HG03139 (cell line): ENCODE results near the gene SLC6A19.

ENCODE experiments used
- ATAC-seq: cut with Tn5 transposase; IDR thresholded peaks from one replicate; pipeline ENCODE4 v1.9.1; 2021; ENCODE audit not compliant: unreplicated experiment

SLC6A19 gene

GRCh38 chr5:1208221-1208742, 6.9 kb downstream of the SLC6A19 start:
- no peak for ATAC-seq

- no peak for ATAC-seq
Observed at GRCh38 chr5:1208743-1209488, 7.5 kb downstream of the SLC6A19 start.

GRCh38 chr5:1209489-1209852, 8.1 kb downstream of the SLC6A19 start:
- no peak for ATAC-seq

GRCh38 chr5:1209896-1210776, 8.7 kb downstream of the SLC6A19 start:
- no peak for ATAC-seq

GRCh38 chr5:1210832-1211251, 9.4 kb downstream of the SLC6A19 start:
- ATAC-seq, result no peak

GRCh38 chr5:1211701-1212100, 10.3 kb downstream of the SLC6A19 start:
- no peak for ATAC-seq

GRCh38 chr5:1212271-1212670, 10.9 kb downstream of the SLC6A19 start:
- ATAC-seq, result no peak

GRCh38 chr5:1212881-1213280, 11.5 kb downstream of the SLC6A19 start:
- ATAC-seq, result no peak

GRCh38 chr5:1213508-1214162, 12.2 kb downstream of the SLC6A19 start:
- no peak for ATAC-seq

GRCh38 chr5:1214163-1214935, 13.0 kb downstream of the SLC6A19 start:
- ATAC-seq, result no peak

GRCh38 chr5:1214936-1215220, 13.5 kb downstream of the SLC6A19 start:
- ATAC-seq, result no peak

- no peak for ATAC-seq
Observed at GRCh38 chr5:1215320-1216096, 14.1 kb downstream of the SLC6A19 start.

GRCh38 chr5:1216211-1216917, 15.0 kb downstream of the SLC6A19 start:
- no peak for ATAC-seq

- ATAC-seq, result no peak
Observed at GRCh38 chr5:1216918-1217295, 15.5 kb downstream of the SLC6A19 start.

GRCh38 chr5:1217596-1218206, 16.3 kb downstream of the SLC6A19 start:
- ATAC-seq, result no peak

- ATAC-seq, result no peak
Observed at GRCh38 chr5:1218351-1219080, 17.1 kb downstream of the SLC6A19 start.

- no peak for ATAC-seq
Observed at GRCh38 chr5:1219098-1219767, 17.8 kb downstream of the SLC6A19 start.

- ATAC-seq, result no peak
Observed at GRCh38 chr5:1219768-1220100, 18.3 kb downstream of the SLC6A19 start.
